ENCODE data around the gene MBD6.

MBD6 gene

DNA sequence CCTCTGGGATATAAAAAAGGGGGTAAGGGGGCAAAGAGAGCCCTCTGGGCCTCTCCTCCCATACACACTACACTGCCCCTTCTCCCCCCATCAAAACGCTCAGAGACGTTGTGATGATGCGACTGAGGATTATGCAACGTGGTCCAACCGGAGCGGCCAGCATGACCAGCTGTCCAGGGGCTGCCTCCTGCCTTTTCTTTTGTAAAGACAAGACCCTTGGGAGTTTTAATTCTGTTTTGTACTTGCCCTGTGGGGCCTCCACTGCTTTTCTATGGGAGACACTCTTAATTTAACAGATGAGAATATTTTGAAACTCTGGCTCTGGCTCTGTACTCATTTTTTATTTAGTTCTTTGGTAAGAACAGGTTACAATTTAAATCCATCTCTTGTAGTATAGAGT, 7.2 kb downstream of the MBD6 start (continued):
- TF ChIP-seq ZC3H10 (CRISPR knock-in tag; IDR thresholded peaks at IDR 0.05): no peak
- TF ChIP-seq TOX (CRISPR knock-in tag; IDR thresholded peaks at IDR 0.05; ENCODE audit: borderline replicate concordance): no peak
- TF ChIP-seq CSDC2 (CRISPR knock-in tag; IDR thresholded peaks at IDR 0.05): no peak

DNA sequence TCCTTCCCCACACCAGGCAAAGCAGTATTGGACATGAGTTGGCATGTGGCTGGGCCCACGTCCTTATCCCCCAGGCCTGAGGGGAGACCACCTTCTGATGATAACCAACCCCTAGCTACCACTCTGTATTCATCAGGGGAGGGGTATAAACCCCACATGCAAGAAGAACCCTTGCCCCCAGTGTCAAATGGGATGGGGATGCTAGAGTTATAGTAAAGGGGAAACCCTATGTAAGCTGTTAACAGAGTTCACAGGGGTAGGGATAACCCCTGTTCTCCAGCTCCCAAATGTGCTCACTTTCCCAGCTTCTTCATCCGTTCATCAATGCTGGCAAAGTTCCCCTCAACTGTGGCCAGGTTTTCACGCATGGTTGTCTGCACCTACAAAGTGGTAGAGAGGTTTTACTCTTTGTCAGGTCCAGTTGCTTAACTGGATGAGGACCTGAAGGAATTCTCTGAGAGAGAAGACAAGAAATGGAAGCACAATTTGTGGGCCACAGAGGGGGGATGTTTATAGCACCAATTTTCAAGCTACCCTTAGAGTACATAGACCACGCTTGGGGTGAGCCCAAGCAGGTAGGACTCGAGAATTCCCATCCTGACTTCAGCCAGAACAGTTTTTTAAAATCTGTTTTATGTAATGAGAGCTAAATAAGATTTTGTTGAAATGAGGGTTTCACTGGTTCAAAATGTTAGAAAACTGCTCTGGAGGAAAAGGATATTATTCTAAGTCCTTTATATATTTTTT, 7.9 kb downstream of the MBD6 start:
- TF ChIP-seq, protein P1, sequence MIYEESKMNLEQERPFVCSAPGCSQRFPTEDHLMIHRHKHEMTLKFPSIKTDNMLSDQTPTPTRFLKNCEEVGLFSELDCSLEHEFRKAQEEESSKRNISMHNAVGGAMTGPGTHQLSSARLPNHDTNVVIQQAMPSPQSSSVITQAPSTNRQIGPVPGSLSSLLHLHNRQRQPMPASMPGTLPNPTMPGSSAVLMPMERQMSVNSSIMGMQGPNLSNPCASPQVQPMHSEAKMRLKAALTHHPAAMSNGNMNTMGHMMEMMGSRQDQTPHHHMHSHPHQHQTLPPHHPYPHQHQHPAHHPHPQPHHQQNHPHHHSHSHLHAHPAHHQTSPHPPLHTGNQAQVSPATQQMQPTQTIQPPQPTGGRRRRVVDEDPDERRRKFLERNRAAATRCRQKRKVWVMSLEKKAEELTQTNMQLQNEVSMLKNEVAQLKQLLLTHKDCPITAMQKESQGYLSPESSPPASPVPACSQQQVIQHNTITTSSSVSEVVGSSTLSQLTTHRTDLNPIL (CRISPR knock-in tag; IDR thresholded peaks at IDR 0.05; ENCODE audit: low read depth): no peak
- TF ChIP-seq GLIS3 (CRISPR knock-in tag; IDR thresholded peaks at IDR 0.05): no peak
- no peak for TF ChIP-seq TOX (CRISPR knock-in tag; IDR thresholded peaks at IDR 0.05; ENCODE audit: borderline replicate concordance)
- no peak for TF ChIP-seq ZFP3 (CRISPR knock-in tag; IDR thresholded peaks at IDR 0.05)
- TF ChIP-seq, protein P2, sequence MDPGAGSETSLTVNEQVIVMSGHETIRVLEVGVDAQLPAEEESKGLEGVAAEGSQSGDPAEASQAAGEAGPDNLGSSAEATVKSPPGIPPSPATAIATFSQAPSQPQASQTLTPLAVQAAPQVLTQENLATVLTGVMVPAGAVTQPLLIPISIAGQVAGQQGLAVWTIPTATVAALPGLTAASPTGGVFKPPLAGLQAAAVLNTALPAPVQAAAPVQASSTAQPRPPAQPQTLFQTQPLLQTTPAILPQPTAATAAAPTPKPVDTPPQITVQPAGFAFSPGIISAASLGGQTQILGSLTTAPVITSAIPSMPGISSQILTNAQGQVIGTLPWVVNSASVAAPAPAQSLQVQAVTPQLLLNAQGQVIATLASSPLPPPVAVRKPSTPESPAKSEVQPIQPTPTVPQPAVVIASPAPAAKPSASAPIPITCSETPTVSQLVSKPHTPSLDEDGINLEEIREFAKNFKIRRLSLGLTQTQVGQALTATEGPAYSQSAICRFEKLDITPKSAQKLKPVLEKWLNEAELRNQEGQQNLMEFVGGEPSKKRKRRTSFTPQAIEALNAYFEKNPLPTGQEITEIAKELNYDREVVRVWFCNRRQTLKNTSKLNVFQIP (CRISPR knock-in tag; IDR thresholded peaks at IDR 0.05; ENCODE audit: borderline replicate concordance, low read depth): no peak
- no peak for TF ChIP-seq PPARA (CRISPR knock-in tag; IDR thresholded peaks at IDR 0.05; ENCODE audit: borderline replicate concordance)
- no peak for TF ChIP-seq BACH2 (CRISPR knock-in tag; IDR thresholded peaks at IDR 0.05; ENCODE audit: borderline replicate concordance)
- no peak for TF ChIP-seq ARNTL (CRISPR knock-in tag; IDR thresholded peaks at IDR 0.05; ENCODE audit: borderline replicate concordance, low read depth)
- TF ChIP-seq ESRRG (CRISPR knock-in tag; IDR thresholded peaks at IDR 0.05): no peak
- no peak for TF ChIP-seq TCF4 (CRISPR knock-in tag; IDR thresholded peaks at IDR 0.05; ENCODE audit: borderline replicate concordance)
- TF ChIP-seq, protein P3, sequence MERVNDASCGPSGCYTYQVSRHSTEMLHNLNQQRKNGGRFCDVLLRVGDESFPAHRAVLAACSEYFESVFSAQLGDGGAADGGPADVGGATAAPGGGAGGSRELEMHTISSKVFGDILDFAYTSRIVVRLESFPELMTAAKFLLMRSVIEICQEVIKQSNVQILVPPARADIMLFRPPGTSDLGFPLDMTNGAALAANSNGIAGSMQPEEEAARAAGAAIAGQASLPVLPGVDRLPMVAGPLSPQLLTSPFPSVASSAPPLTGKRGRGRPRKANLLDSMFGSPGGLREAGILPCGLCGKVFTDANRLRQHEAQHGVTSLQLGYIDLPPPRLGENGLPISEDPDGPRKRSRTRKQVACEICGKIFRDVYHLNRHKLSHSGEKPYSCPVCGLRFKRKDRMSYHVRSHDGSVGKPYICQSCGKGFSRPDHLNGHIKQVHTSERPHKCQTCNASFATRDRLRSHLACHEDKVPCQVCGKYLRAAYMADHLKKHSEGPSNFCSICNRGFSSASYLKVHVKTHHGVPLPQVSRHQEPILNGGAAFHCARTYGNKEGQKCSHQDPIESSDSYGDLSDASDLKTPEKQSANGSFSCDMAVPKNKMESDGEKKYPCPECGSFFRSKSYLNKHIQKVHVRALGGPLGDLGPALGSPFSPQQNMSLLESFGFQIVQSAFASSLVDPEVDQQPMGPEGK (CRISPR knock-in tag; IDR thresholded peaks at IDR 0.05; ENCODE audit: borderline replicate concordance): no peak
- TF ChIP-seq, protein P4, sequence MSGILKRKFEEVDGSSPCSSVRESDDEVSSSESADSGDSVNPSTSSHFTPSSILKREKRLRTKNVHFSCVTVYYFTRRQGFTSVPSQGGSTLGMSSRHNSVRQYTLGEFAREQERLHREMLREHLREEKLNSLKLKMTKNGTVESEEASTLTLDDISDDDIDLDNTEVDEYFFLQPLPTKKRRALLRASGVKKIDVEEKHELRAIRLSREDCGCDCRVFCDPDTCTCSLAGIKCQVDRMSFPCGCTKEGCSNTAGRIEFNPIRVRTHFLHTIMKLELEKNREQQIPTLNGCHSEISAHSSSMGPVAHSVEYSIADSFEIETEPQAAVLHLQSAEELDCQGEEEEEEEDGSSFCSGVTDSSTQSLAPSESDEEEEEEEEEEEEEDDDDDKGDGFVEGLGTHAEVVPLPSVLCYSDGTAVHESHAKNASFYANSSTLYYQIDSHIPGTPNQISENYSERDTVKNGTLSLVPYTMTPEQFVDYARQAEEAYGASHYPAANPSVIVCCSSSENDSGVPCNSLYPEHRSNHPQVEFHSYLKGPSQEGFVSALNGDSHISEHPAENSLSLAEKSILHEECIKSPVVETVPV (CRISPR knock-in tag; IDR thresholded peaks at IDR 0.05): no peak
- no peak for ATAC-seq

DNA sequence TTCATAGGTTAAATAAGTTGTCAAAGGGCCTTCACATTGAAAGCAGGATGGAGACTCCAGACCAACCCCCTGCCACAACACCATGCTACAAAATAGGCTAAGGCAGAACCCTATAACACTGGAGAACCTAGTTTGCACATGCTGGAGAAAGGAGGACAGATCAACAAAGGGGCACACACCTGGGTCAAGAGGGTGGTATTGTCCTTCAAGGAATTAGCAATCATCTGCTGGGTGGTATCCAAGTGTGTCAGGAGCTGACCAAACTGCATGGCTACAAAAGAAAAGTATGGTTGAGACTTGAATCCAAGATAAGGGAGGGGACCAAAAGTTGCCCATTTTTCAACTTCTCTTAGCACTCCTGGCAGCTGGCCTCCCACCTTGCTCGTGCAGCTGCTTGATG, 9.2 kb downstream of the MBD6 start:
- no peak for TF ChIP-seq SNAI2 (CRISPR knock-in tag; IDR thresholded peaks at IDR 0.05)
- no peak for TF ChIP-seq BACH2 (CRISPR knock-in tag; IDR thresholded peaks at IDR 0.05; ENCODE audit: borderline replicate concordance)
- TF ChIP-seq, protein P4 (CRISPR knock-in tag; IDR thresholded peaks at IDR 0.05): no peak
- TF ChIP-seq ZC3H10 (CRISPR knock-in tag; IDR thresholded peaks at IDR 0.05): no peak
- TF ChIP-seq GLIS3 (CRISPR knock-in tag; IDR thresholded peaks at IDR 0.05): no peak
- no peak for TF ChIP-seq ARNTL (CRISPR knock-in tag; IDR thresholded peaks at IDR 0.05; ENCODE audit: borderline replicate concordance, low read depth)
- TF ChIP-seq TOX (CRISPR knock-in tag; IDR thresholded peaks at IDR 0.05; ENCODE audit: borderline replicate concordance): no peak
- TF ChIP-seq ZNF565 (CRISPR knock-in tag; conservative IDR thresholded peaks at IDR 0.05; ENCODE audit: low read depth): no peak
- TF ChIP-seq, protein P3 (CRISPR knock-in tag; IDR thresholded peaks at IDR 0.05; ENCODE audit: borderline replicate concordance): no peak
- TF ChIP-seq ZNF8 (CRISPR knock-in tag; IDR thresholded peaks at IDR 0.05): no peak
- TF ChIP-seq, protein P5, sequence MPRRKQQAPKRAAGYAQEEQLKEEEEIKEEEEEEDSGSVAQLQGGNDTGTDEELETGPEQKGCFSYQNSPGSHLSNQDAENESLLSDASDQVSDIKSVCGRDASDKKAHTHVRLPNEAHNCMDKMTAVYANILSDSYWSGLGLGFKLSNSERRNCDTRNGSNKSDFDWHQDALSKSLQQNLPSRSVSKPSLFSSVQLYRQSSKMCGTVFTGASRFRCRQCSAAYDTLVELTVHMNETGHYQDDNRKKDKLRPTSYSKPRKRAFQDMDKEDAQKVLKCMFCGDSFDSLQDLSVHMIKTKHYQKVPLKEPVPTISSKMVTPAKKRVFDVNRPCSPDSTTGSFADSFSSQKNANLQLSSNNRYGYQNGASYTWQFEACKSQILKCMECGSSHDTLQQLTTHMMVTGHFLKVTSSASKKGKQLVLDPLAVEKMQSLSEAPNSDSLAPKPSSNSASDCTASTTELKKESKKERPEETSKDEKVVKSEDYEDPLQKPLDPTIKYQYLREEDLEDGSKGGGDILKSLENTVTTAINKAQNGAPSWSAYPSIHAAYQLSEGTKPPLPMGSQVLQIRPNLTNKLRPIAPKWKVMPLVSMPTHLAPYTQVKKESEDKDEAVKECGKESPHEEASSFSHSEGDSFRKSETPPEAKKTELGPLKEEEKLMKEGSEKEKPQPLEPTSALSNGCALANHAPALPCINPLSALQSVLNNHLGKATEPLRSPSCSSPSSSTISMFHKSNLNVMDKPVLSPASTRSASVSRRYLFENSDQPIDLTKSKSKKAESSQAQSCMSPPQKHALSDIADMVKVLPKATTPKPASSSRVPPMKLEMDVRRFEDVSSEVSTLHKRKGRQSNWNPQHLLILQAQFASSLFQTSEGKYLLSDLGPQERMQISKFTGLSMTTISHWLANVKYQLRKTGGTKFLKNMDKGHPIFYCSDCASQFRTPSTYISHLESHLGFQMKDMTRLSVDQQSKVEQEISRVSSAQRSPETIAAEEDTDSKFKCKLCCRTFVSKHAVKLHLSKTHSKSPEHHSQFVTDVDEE (CRISPR knock-in tag; IDR thresholded peaks at IDR 0.05): no peak
- no peak for TF ChIP-seq ISL1 (CRISPR knock-in tag; IDR thresholded peaks at IDR 0.05)
- no peak for TF ChIP-seq RARB (CRISPR knock-in tag; IDR thresholded peaks at IDR 0.05)
- no peak for TF ChIP-seq ZNF70 (CRISPR knock-in tag; IDR thresholded peaks at IDR 0.05)
- TF ChIP-seq PPARA (CRISPR knock-in tag; IDR thresholded peaks at IDR 0.05; ENCODE audit: borderline replicate concordance): no peak
- no peak for TF ChIP-seq CSDC2 (CRISPR knock-in tag; IDR thresholded peaks at IDR 0.05)
- no peak; the same call in 2 of the 3 replicates for ATAC-seq

Data from SK-N-SH treated with all-trans-retinoic acid at 6 μM for 48 hours (cell line).